GM23248 (cell line): Measurements from ENCODE around the gene TIGD6. TPM values are rescaled to one million over a fixed set of nuclear protein-coding genes. Genes with fewer than 3 reads are reported as not detected.
"Not testable (repeated sequence)": the region's sequence is repeated elsewhere in the genome, so short reads cannot be mapped to it uniquely, and the experiment has no call there.

ENCODE experiments used
- DNase-seq: peaks from one replicate; pipeline ENCODE4 v3.0.0-alpha.2; 2015
- H2AFZ ChIP-seq: fragments of 200-600 bp; sonication (generic); 2 replicates; pipeline ENCODE4 v1.6.1; 2016; ENCODE audit warnings: antibody characterized with exemption
- H3F3A ChIP-seq: fragments of 200-600 bp; sonication (generic); 2 replicates; pipeline ENCODE4 v1.6.1; 2016; ENCODE audit warnings: mild to moderate bottlenecking, antibody characterized with exemption, mixed run types; ENCODE audit not compliant: insufficient read depth
- H3K27ac ChIP-seq: fragments of 200-600 bp; sonication (generic); 2 replicates; pipeline ENCODE4 v1.5.1; 2016; ENCODE audit warnings: mild to moderate bottlenecking
- H3K27me3 ChIP-seq: fragments of 200-600 bp; sonication (generic); replicated peaks from 2 replicates; pipeline ENCODE4 v1.6.1; 2016; ENCODE audit warnings: mild to moderate bottlenecking; ENCODE audit not compliant: insufficient read depth
- H3K36me3 ChIP-seq: fragments of 200-600 bp; sonication (generic); 2 replicates; pipeline ENCODE4 v1.6.1; 2016; ENCODE audit warnings: low read depth, mild to moderate bottlenecking
- H3K4me1 ChIP-seq: fragments of 200-600 bp; sonication (generic); 2 replicates; pipeline ENCODE4 v1.6.1; 2016; ENCODE audit warnings: mild to moderate bottlenecking; ENCODE audit not compliant: insufficient read depth
- H3K4me2 ChIP-seq: fragments of 200-600 bp; sonication (generic); one replicate; pipeline ENCODE4 v1.6.1; 2016; ENCODE audit warnings: mild to moderate bottlenecking; ENCODE audit not compliant: unreplicated experiment
- H3K4me3 ChIP-seq: fragments of 200-600 bp; sonication (generic); 2 replicates; pipeline ENCODE4 v1.5.1; 2016; ENCODE audit warnings: mild to moderate bottlenecking
- H3K79me2 ChIP-seq: fragments of 200-600 bp; sonication (generic); 2 replicates; pipeline ENCODE4 v1.6.1; 2016; ENCODE audit warnings: mild to moderate bottlenecking; ENCODE audit not compliant: insufficient read depth
- H3K9ac ChIP-seq: fragments of 200-600 bp; sonication (generic); 2 replicates; pipeline ENCODE4 v1.6.1; 2016; ENCODE audit warnings: mild to moderate bottlenecking
- H3K9me2 ChIP-seq: fragments of 200-600 bp; sonication (generic); 2 replicates; pipeline ENCODE4 v1.6.1; 2016; ENCODE audit warnings: mixed run types, mild to moderate bottlenecking, moderate library complexity; ENCODE audit not compliant: insufficient read depth
- H3K9me3 ChIP-seq: fragments of 200-600 bp; sonication (generic); one replicate; pipeline ENCODE4 v1.6.1; 2017; ENCODE audit warnings: low read depth
- H4K20me1 ChIP-seq: fragments of 200-600 bp; sonication (generic); 2 replicates; pipeline ENCODE4 v1.6.0; 2016; ENCODE audit not compliant: insufficient read depth
- EZH2 ChIP-seq: fragments of 200-600 bp; sonication (generic); IDR thresholded peaks from 2 replicates; pipeline ENCODE4 v1.6.1; 2018; ENCODE audit warnings: antibody characterized with exemption, mild to moderate bottlenecking; ENCODE audit not compliant: insufficient read depth, poor library complexity, severe bottlenecking
- EZH2phosphoT487 ChIP-seq: fragments of 200-600 bp; sonication (generic); IDR thresholded peaks from 2 replicates; pipeline ENCODE4 v1.6.1; 2018; ENCODE audit warnings: antibody characterized with exemption, moderate library complexity, mild to moderate bottlenecking, low read depth; ENCODE audit not compliant: insufficient read depth
- WGBS, 2 experiments: methylation state at CpG; one replicate each; pipeline ENCODE4 v1.1.6; 2015 to 2017; ENCODE audit warnings: low lambda C conversion rate in 2 of 2, low coverage in 1 of 2; ENCODE audit errors: missing lambda C conversion rate in 2 of 2; 5-methylcytosine and 5-hydroxymethylcytosine counted together
- in situ Hi-C: fragments of 300-500 bp; cut with MboI; formaldehyde crosslinking; loops from 2 replicates; pipeline ENCODE4 v1.15.0; 2020
- polyA plus RNA-seq: library from polyadenylated mRNA; unstranded; fragments of >200 nt; fragmentation: Nextera tagmentation; extraction: Ambion mirVana; gene quantifications from 2 replicates; pipeline ENCODE4 v1.2.1, GENCODE V29; 2016
- total RNA-seq: library from RNA; depleted of rRNA; stranded (reverse); fragments of >200 nt; shearing (Covaris generic); gene quantifications from 2 replicates; pipeline ENCODE4 v1.2.3, GENCODE V29; 2014; rRNA removed

The TIGD6 gene
- total and polyA plus RNA-seq, 2 experiments from 2014 or later, result 4.6 to 5.3 TPM

DNA sequence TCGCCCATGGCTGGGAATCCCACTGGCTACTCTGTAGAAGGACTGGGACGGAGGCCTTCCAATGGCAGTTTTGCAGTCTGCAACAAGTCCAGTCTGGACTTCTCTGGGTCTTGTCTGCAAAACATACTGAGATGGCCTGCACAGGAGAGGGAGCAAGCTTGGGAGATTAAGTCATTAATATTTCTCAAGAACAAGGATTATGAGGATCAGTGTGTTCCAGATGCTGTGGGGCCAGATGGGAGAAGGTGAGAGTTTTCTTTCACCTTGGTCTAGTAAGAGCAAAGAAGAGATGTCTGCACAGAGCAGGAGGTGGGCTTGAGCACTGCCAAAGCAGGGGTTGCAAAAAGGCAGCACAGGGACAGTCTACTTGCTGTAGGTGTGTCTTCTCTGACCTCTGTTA is 55.8 kb downstream of the TIGD6 start, which contains the start of gene PDE6A:
PDE6A (minus strand) TSS at position 128 of the 400 bp plus-strand sequence; CDS start at position 8, 120 bp downstream.
- 94 to 97% methylated on average over 2 of the region's 2 CpGs for WGBS, 2 experiments
- no peak for TF ChIP-seq EZH2
- no peak for TF ChIP-seq EZH2phosphoT487
- H3K36me3 ChIP-seq, result no peaks in the 10 kb centered on the region
- peaks cover 8% of the 10 kb centered on the region for H3F3A ChIP-seq
- no peaks in the 10 kb centered on the region for H3K9me3 ChIP-seq
- peaks cover 3% of the 10 kb centered on the region for H3K4me1 ChIP-seq
- no peaks in the 10 kb centered on the region for H3K9me2 ChIP-seq
- in situ Hi-C loops, result no loop called here
- no peak within 1 kb of the TSS for H2AFZ ChIP-seq
- H3K4me2 ChIP-seq, result no peak within 1 kb of the TSS
- no peaks in the 10 kb centered on the region for H3K79me2 ChIP-seq
- no peak within 1 kb of the TSS for H3K9ac ChIP-seq
- no peak within 1 kb of the TSS for H3K4me3 ChIP-seq
- 0 out of 2 replicates have a peak, but pooled peaks cover 7% of the 10 kb centered on the region for H3K27me3 ChIP-seq
- no peaks in the 10 kb centered on the region for H4K20me1 ChIP-seq
- no peak within 1 kb of the TSS for H3K27ac ChIP-seq
- DNase-seq, result no peak

GRCh38 chr5:149943177-149943949 is 57.1 kb downstream of the TIGD6 start:
- DNase-seq, H3K9me2 ChIP-seq, H3K79me2 ChIP-seq, H3K27me3 ChIP-seq, H2AFZ ChIP-seq, H4K20me1 ChIP-seq, H3K36me3 ChIP-seq, H3K9ac ChIP-seq, H3K9me3 ChIP-seq, H3K27ac ChIP-seq, H3K4me3 ChIP-seq, in situ Hi-C loops, H3K4me2 ChIP-seq: not testable (repeated sequence)
- WGBS, 2 experiments, result 84 to 86% methylated on average over 6 of the region's 6 CpGs
- Histone ChIP-seq H3F3A (peaks cover 19% of the 10 kb centered on the region), H3K4me1 (peaks cover 16% of the 10 kb centered on the region)

Other genes starting within 250 kb of the TIGD6 start
- gene PDE6A, start 55.9 kb downstream of the TIGD6 start, total RNA-seq, result not detected in 2 replicates
- not detected in 2 replicates for gene PDE6A, start 55.9 kb downstream of the TIGD6 start, polyA plus RNA-seq
- 11.1 and 11.4 TPM in 2 replicates for gene SLC26A2, start 39.9 kb downstream of the TIGD6 start, total RNA-seq
- 5.2 and 6.2 TPM in 2 replicates for gene SLC26A2, start 39.9 kb downstream of the TIGD6 start, polyA plus RNA-seq
- gene HMGXB3, start 85 bp upstream of the TIGD6 start, total RNA-seq, result 32.1 and 46.5 TPM in 2 replicates
- 11.9 and 13.6 TPM in 2 replicates for gene HMGXB3, start 85 bp upstream of the TIGD6 start, polyA plus RNA-seq
- gene CSF1R, start 85.9 kb upstream of the TIGD6 start, total RNA-seq, result 0.63 TPM in 1 of 2 replicates, not detected in the other
- 0.48 and 0.56 TPM in 2 replicates for gene CSF1R, start 85.9 kb upstream of the TIGD6 start, polyA plus RNA-seq
- gene PDGFRB, start 155.2 kb upstream of the TIGD6 start, total RNA-seq, result 189 and 205 TPM in 2 replicates
- gene PDGFRB, start 155.2 kb upstream of the TIGD6 start, polyA plus RNA-seq, result 155 and 163 TPM in 2 replicates
- gene CDX1, start 166.1 kb upstream of the TIGD6 start, total RNA-seq, result not detected in 2 replicates
- 0.19 TPM in 1 of 2 replicates, not detected in the other for gene CDX1, start 166.1 kb upstream of the TIGD6 start, polyA plus RNA-seq
- not detected in 2 replicates for gene SLC6A7, start 189.4 kb upstream of the TIGD6 start, total RNA-seq
- not detected in 2 replicates for gene SLC6A7, start 189.4 kb upstream of the TIGD6 start, polyA plus RNA-seq